K562 (cell line): ENCODE results near the gene C15orf62.

Experiments
- ARID1B ChIP-seq: fragments of 450-650 bp; IDR thresholded peaks from 2 replicates; pipeline ENCODE4 v1.6.1; 2016; ENCODE audit warnings: antibody characterized with exemption, mild to moderate bottlenecking, inconsistent platforms
- EZH2 ChIP-seq: IDR thresholded peaks from 2 replicates; pipeline ENCODE4 v1.6.1; 2012; ENCODE audit warnings: low read depth, mild to moderate bottlenecking, inconsistent platforms, low read length, borderline replicate concordance
- GABPA ChIP-seq: fragments of 200-800 bp; sonication (Bioruptor generic); conservative IDR thresholded peaks from 2 replicates; pipeline ENCODE4 v1.6.1; 2016; ENCODE audit warnings: low read depth, missing genetic modification characterization, missing compliant biosample characterization
- KDM1A ChIP-seq, 2 experiments: fragments of 450-650 bp; IDR thresholded peaks; 2 replicates each; pipeline ENCODE4 v1.6.1; 2016; ENCODE audit warnings: mild to moderate bottlenecking in 2 of 2
- MTA3 ChIP-seq: fragments of 450-650 bp; formaldehyde crosslinking; IDR thresholded peaks from 2 replicates; pipeline ENCODE4 v1.6.1; 2017; ENCODE audit warnings: mild to moderate bottlenecking, borderline replicate concordance
- POLR2AphosphoS5 ChIP-seq: IDR thresholded peaks from 2 replicates; pipeline ENCODE4 v1.6.1; 2011; ENCODE audit warnings: mild to moderate bottlenecking, low read depth, low read length, moderate library complexity; ENCODE audit not compliant: control insufficient read depth, insufficient read depth
- SPI1 ChIP-seq: IDR thresholded peaks from 2 replicates; pipeline ENCODE4 v1.6.1; 2011; ENCODE audit warnings: low read depth, low read length, control low read depth, borderline replicate concordance
- ZNF121 ChIP-seq: sonication (generic); formaldehyde crosslinking; conservative IDR thresholded peaks from 2 replicates; pipeline ENCODE4 v1.8.0; 2022; ENCODE audit warnings: missing genetic modification reagents
- TF ChIP-seq, protein P1 (sequence below), 3 experiments: IDR thresholded peaks in 2 of 3; conservative IDR thresholded peaks in 1 of 3; 2 replicates each; pipeline ENCODE4 v1.5.1; 2011 to 2012; ENCODE audit warnings: low read length in 3 of 3, mild to moderate bottlenecking in 3 of 3, control low read depth in 2 of 3, improper control_type of control experiment in 1 of 3, inconsistent platforms in 1 of 3, low read depth in 1 of 3, mixed read lengths in 1 of 3, moderate library complexity in 1 of 3; ENCODE audit not compliant: insufficient read depth in 2 of 3
- TF ChIP-seq, protein P2 (sequence below): fragments of 250-450 bp; sonication (Bioruptor Pico); IDR thresholded peaks from 2 replicates; pipeline ENCODE4 v1.4.0; 2020; ENCODE audit warnings: borderline replicate concordance

DNA sequence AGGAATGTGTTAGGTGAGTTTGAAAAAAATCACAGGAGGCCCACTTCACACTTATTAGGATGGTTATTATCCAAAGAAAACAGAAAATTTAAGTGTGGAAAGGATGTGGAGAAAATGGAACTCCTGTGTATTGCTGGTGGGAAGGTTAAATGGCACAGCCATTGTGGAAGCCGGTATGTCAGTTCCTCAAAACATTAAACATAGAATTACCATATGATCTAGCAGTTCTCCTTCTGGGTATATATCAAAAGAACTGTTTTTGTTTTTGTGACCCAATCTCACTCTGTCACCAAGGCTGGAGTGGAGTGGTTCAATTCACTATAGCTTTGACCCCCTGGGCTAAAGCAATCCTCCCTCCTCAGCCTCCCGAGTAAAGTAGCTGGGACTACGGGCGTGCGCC, 26.7 kb downstream of the C15orf62 start:
- TF ChIP-seq POLR2AphosphoS5 (no peak), KDM1A (IDR thresholded peaks at IDR 0.05) (no peak), MTA3 (no peak), ARID1B (no peak), ZNF121 (CRISPR knock-in tag) (no peak), SPI1 (no peak), EZH2 (no peak), GABPA (no peak)
- TF ChIP-seq, protein P1, sequence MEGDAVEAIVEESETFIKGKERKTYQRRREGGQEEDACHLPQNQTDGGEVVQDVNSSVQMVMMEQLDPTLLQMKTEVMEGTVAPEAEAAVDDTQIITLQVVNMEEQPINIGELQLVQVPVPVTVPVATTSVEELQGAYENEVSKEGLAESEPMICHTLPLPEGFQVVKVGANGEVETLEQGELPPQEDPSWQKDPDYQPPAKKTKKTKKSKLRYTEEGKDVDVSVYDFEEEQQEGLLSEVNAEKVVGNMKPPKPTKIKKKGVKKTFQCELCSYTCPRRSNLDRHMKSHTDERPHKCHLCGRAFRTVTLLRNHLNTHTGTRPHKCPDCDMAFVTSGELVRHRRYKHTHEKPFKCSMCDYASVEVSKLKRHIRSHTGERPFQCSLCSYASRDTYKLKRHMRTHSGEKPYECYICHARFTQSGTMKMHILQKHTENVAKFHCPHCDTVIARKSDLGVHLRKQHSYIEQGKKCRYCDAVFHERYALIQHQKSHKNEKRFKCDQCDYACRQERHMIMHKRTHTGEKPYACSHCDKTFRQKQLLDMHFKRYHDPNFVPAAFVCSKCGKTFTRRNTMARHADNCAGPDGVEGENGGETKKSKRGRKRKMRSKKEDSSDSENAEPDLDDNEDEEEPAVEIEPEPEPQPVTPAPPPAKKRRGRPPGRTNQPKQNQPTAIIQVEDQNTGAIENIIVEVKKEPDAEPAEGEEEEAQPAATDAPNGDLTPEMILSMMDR (IDR thresholded peaks at IDR 0.05 in 2 of 3, conservative IDR thresholded peaks at IDR 0.05 in 1 of 3; ENCODE audit: insufficient read depth in 2 of 3, low read depth in 1 of 3, low read length in 3 of 3), result no peak
- TF ChIP-seq, protein P2, sequence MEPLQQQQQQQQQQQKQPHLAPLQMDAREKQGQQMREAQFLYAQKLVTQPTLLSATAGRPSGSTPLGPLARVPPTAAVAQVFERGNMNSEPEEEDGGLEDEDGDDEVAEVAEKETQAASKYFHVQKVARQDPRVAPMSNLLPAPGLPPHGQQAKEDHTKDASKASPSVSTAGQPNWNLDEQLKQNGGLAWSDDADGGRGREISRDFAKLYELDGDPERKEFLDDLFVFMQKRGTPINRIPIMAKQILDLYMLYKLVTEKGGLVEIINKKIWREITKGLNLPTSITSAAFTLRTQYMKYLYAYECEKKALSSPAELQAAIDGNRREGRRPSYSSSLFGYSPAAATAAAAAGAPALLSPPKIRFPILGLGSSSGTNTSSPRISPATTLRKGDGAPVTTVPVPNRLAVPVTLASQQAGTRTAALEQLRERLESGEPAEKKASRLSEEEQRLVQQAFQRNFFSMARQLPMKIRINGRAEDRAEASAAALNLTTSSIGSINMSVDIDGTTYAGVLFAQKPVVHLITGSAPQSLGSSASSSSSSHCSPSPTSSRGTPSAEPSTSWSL (CRISPR knock-in tag), result no peak
